ENCODE measurements around the gene TUB. TPM values are rescaled to one million over a fixed set of nuclear protein-coding genes. Genes with fewer than 3 reads are reported as not detected.
A peak's percentile ranks its signal among the peaks of the same experiment; 100 is the strongest.

TUB gene
- total and polyA plus RNA-seq, 2 of the 8 experiments (the other 6 are each of a cell fraction or from before 2014, with no cell fraction given), result 15.3 to 31.3 TPM

- ChIA-PET POLR2A (ENCODE audit: partially characterized antibody) (interaction anchor here (0.6 to 1.8 kb wide), 6 partner anchors 13 to 63 kb away, joined by 3 to 4 read pairs (median 3); no protein-coding TSS in a partner anchor), CTCF (ENCODE audit: partially characterized antibody) (interaction anchor here (0.6 to 31.7 kb wide), 27 partner anchors 8 to 1626 kb away, joined by 3 to 1283 read pairs (median 5); partner anchors contain the start of gene TUB)
- H3K79me2 ChIP-seq (ENCODE audit: control insufficient read depth in 1 of 2, insufficient read depth in 2 of 2, low read length in 2 of 2), result no peaks in the 10 kb centered on the region
- no peaks in the 10 kb centered on the region for H4K20me1 ChIP-seq (replicated peaks in 1 of 2; ENCODE audit: control insufficient read depth in 1 of 2, insufficient read depth in 2 of 2, low read length in 2 of 2)
- H3K4ac ChIP-seq (replicated peaks; ENCODE audit: insufficient read length, low read depth, low read length), result no peak overlapping the region
- H3K23ac ChIP-seq (ENCODE audit: insufficient read length), result no peak overlapping the region
- 0 out of 2 replicates have a peak overlapping the region, but pooled peaks have one; percentile 83 for H2BK15ac ChIP-seq (ENCODE audit: low read length)
- H3K14ac ChIP-seq (ENCODE audit: insufficient read length), result no peak overlapping the region
- H3K23me2 ChIP-seq (ENCODE audit: low read depth, low read length), result no peaks in the 10 kb centered on the region
- peak; percentile 78 for FAIRE-seq
- peak in 1 of 2 experiments; percentile 76 for DNase-seq (ENCODE audit: low read depth in 1 of 2, low spot score in 2 of 2)
- no peak overlapping the region for H3K18ac ChIP-seq (ENCODE audit: extremely low read depth, low read length)
- TF ChIP-seq YY1 (IDR thresholded peaks at IDR 0.05; ENCODE audit: low read depth, low read length) (peak; percentile 71), RAD21 (IDR thresholded peaks at IDR 0.05 in 1 of 2, conservative IDR thresholded peaks at IDR 0.05 in 1 of 2; ENCODE audit: low read depth in 2 of 2, low read length in 2 of 2) (peak; percentile 69 to 74), JUN (IDR thresholded peaks at IDR 0.05; ENCODE audit: low read depth, low read length) (no peak), FOSL1 (IDR thresholded peaks at IDR 0.05; ENCODE audit: insufficient read depth, low read depth, low read length) (no peak), SUZ12 (IDR thresholded peaks at IDR 0.05; ENCODE audit: low read length) (no peak), NANOG (IDR thresholded peaks at IDR 0.05; ENCODE audit: insufficient read depth, low read depth, low read length, poor library complexity, severe bottlenecking) (no peak), JUND (IDR thresholded peaks at IDR 0.05; ENCODE audit: low read length) (no peak), CEBPB (IDR thresholded peaks at IDR 0.05; ENCODE audit: low read depth, low read length) (no peak)
- TF ChIP-seq, protein P1, sequence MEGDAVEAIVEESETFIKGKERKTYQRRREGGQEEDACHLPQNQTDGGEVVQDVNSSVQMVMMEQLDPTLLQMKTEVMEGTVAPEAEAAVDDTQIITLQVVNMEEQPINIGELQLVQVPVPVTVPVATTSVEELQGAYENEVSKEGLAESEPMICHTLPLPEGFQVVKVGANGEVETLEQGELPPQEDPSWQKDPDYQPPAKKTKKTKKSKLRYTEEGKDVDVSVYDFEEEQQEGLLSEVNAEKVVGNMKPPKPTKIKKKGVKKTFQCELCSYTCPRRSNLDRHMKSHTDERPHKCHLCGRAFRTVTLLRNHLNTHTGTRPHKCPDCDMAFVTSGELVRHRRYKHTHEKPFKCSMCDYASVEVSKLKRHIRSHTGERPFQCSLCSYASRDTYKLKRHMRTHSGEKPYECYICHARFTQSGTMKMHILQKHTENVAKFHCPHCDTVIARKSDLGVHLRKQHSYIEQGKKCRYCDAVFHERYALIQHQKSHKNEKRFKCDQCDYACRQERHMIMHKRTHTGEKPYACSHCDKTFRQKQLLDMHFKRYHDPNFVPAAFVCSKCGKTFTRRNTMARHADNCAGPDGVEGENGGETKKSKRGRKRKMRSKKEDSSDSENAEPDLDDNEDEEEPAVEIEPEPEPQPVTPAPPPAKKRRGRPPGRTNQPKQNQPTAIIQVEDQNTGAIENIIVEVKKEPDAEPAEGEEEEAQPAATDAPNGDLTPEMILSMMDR (IDR thresholded peaks at IDR 0.05; ENCODE audit: control extremely low read depth in 1 of 3, insufficient read depth in 1 of 3, low read depth in 1 of 3, low read length in 3 of 3), result peak; percentile 75 to 90 (median 78)
- H3K36me3 ChIP-seq (ENCODE audit: control insufficient read depth in 2 of 4, insufficient read depth in 4 of 4, low read length in 3 of 4), result no peaks in the 10 kb centered on the region
- H3K4me1 ChIP-seq (replicated peaks in 1 of 4; ENCODE audit: control insufficient read depth in 3 of 4, insufficient read depth in 4 of 4, low read length in 3 of 4), result peaks cover 0 to 5% (median 0%) of the 10 kb centered on the region in 4 experiments; a peak in 2 of 7 replicates
- H3K27me3 ChIP-seq (replicated peaks in 1 of 4; ENCODE audit: control insufficient read depth in 3 of 4, extremely low read depth in 1 of 4, insufficient read depth in 3 of 4, low read length in 3 of 4), result no peaks in the 10 kb centered on the region
- no peak overlapping the region for H3K56ac ChIP-seq (replicated peaks; ENCODE audit: insufficient read length, low read depth, low read length)
- H2BK120ac ChIP-seq (replicated peaks; ENCODE audit: low read depth, low read length), result no peak overlapping the region
- H2AK5ac ChIP-seq (ENCODE audit: low read depth, low read length), result no peak overlapping the region
- H2AFZ ChIP-seq (ENCODE audit: low read length), result 0 out of 2 replicates have a peak overlapping the region, but pooled peaks have one; percentile 26
- no peak overlapping the region for H2BK20ac ChIP-seq (ENCODE audit: low read length)
- H4K91ac ChIP-seq (replicated peaks; ENCODE audit: insufficient read length, low read length), result no peak overlapping the region
- peak overlapping the region; percentile 46; the same call in 1 of the 2 replicates for H4K8ac ChIP-seq (ENCODE audit: extremely low read depth, insufficient read depth, low read length)
- H3K79me1 ChIP-seq (ENCODE audit: low read depth, low read length), result no peaks in the 10 kb centered on the region
- no peak overlapping the region for H3K4me2 ChIP-seq (ENCODE audit: insufficient read depth in 1 of 2, low read depth in 2 of 2, low read length in 2 of 2)
- no peak overlapping the region for H3K4me3 ChIP-seq (ENCODE audit: extremely low read depth in 1 of 4, insufficient read depth in 2 of 4, low read depth in 3 of 4, low read length in 4 of 4)
- 0 out of 2 replicates have a peak overlapping the region, but pooled peaks have one; percentile 12 for H2BK12ac ChIP-seq (ENCODE audit: low read depth, low read length)
- H4K5ac ChIP-seq (ENCODE audit: insufficient read length, low read depth, low read length), result no peak overlapping the region
- peak overlapping the region; percentile 60; the same call in 1 of the 2 replicates for H2BK5ac ChIP-seq (ENCODE audit: low read depth, low read length)
- no peak overlapping the region for H3K9ac ChIP-seq (replicated peaks in 1 of 4; ENCODE audit: extremely low read depth in 1 of 4, low read depth in 3 of 4, low read length in 3 of 4)
- no peaks in the 10 kb centered on the region for H3K9me3 ChIP-seq (ENCODE audit: insufficient read depth in 2 of 2, low read depth in 1 of 2, low read length in 1 of 2)
- WGBS, 2 experiments (ENCODE audit: extremely low coverage in 1 of 2, insufficient coverage in 1 of 2, insufficient read length in 1 of 2, insufficient replicate concordance in 2 of 2, low coverage in 1 of 2, low lambda C conversion rate in 2 of 2, missing lambda C conversion rate in 1 of 2), result 60% methylated on average over 7 of the region's 7 CpGs; no CpG with 5 or more reads in 1 of the 2 experiments
- no peak overlapping the region for H3K27ac ChIP-seq (ENCODE audit: low read depth, low read length)
Observed at GRCh38 chr11:8055091-8055835, 25.7 kb upstream of the TUB start.
